ENCODE results near the gene IGF2BP2. TPM values are rescaled to one million over a fixed set of nuclear protein-coding genes. Genes with fewer than 3 reads are reported as not detected.
"Not testable (repeated sequence)": the region's sequence is repeated elsewhere in the genome, so short reads cannot be mapped to it uniquely, and the experiment has no call there.

IGF2BP2 gene
- total and polyA plus RNA-seq, 2 of the 4 experiments (the other 2 are of a cell fraction), result 23.4 to 88.2 TPM

DNA sequence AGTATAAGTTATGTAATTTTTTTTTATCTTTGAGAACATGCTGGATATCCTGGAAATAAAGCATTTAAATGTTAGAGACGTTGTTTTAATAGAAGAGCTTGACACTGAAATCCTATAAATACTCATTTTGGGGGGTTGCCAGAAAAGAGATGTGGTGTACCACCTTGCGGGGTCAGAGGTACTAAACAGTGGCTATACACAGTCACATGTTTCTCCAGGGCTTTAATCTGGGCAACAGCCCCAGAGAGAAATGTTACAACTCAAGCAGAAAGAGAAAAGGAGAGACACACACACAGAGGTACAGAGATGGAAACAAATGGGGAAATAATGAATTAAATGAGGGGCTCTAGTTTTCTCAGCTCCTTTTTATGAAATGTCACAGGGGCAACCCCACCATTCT, 124.9 kb downstream of the IGF2BP2 start:
- Histone ChIP-seq H3K4me1 (ENCODE audit: control insufficient read depth, insufficient read depth, low read length) (peaks cover 18% of the 10 kb centered on the region), H4K20me1 (ENCODE audit: insufficient read depth, low read length) (peaks cover 77% of the 10 kb centered on the region), H2BK5ac (ENCODE audit: low read depth, low read length, poor library complexity, severe bottlenecking) (no peak overlapping the region), H4K8ac (ENCODE audit: low read depth in 2 of 2, low read length in 2 of 2) (no peak overlapping the region), H3K9me1 (ENCODE audit: insufficient read depth, low read length) (peaks cover 22% of the 10 kb centered on the region), H3K56ac (ENCODE audit: extremely low read depth, insufficient read depth, low read length) (no peak overlapping the region), H3K36me3 (ENCODE audit: control insufficient read depth, insufficient read depth, low read length) (no peaks in the 10 kb centered on the region; the same call in 1 of the 2 replicates), H3K4me2 (ENCODE audit: low read depth, low read length) (no peak overlapping the region), H3K4me3 (ENCODE audit: insufficient read depth, low read depth, low read length) (no peak overlapping the region), H4K5ac (ENCODE audit: low read depth, low read length) (no peak overlapping the region), H3K9ac (ENCODE audit: low read depth, low read length) (no peak overlapping the region), H4K91ac (ENCODE audit: insufficient read depth, low read depth, low read length) (no peak overlapping the region), H3K9me3 (ENCODE audit: control insufficient read depth, insufficient read depth, low read length) (no peaks in the 10 kb centered on the region), H3K79me1 (ENCODE audit: low read depth in 1 of 2, low read length in 2 of 2) (peaks cover 52 to 77% of the 10 kb centered on the region in 2 experiments), H2AFZ (replicated peaks; ENCODE audit: low read length, poor library complexity) (no peak overlapping the region), H2BK120ac (ENCODE audit: low read depth, low read length) (no peak overlapping the region), H3K4ac (ENCODE audit: low read depth, low read length) (no peak overlapping the region), H3K23ac (ENCODE audit: low read depth, low read length) (no peak overlapping the region), H3K14ac (replicated peaks; ENCODE audit: low read depth, low read length) (no peak overlapping the region), H3K18ac (ENCODE audit: low read depth, low read length) (no peak overlapping the region), H2AK9ac (replicated peaks; ENCODE audit: low read depth, low read length, poor library complexity) (no peak overlapping the region), H2BK15ac (ENCODE audit: low read depth, low read length) (no peak overlapping the region), H3K27me3 (ENCODE audit: control insufficient read depth, insufficient read depth, low read length) (no peaks in the 10 kb centered on the region), H2BK20ac (ENCODE audit: low read depth, low read length) (no peak overlapping the region), H3K27ac (ENCODE audit: insufficient read depth, low read length) (no peak overlapping the region), H2AK5ac (ENCODE audit: low read depth, low read length) (no peak overlapping the region)
- intact Hi-C loops (cut with micrococcal nuclease) (no loop called here), in situ Hi-C loops (cut with MboI; ENCODE audit: low sequenced_read_pairs) (no loop called here), dilution Hi-C loops (cut with HindIII; ENCODE audit: low sequenced_read_pairs, unreplicated experiment) (no loop called here)
- no TSS peak for BruUV-seq (replicated peaks)
- no CpG with 5 or more reads among the region's 2 CpGs for WGBS, 2 experiments (ENCODE audit: extremely low coverage in 2 of 2, insufficient read length in 1 of 2)
- ChIA-PET CTCF (interaction anchor here (0.8 to 1.1 kb wide), 2 partner anchors 40 to 68 kb away, joined by 3 read pairs; no protein-coding TSS in a partner anchor), POLR2A (ENCODE audit: unreplicated experiment) (no interaction called here)
- DNase-seq (no peak), ATAC-seq (ENCODE audit: low read depth) (no peak)
- TF ChIP-seq CEBPB (IDR thresholded peaks at IDR 0.05; ENCODE audit: low read depth, low read length), result no peak
- TF ChIP-seq MXI1 (IDR thresholded peaks at IDR 0.05; ENCODE audit: borderline replicate concordance, low read depth, low read length), result no peak
- no peak for TF ChIP-seq USF2 (IDR thresholded peaks at IDR 0.05; ENCODE audit: low read depth, low read length)
- no peak for TF ChIP-seq FOS (IDR thresholded peaks at IDR 0.05; ENCODE audit: low read depth, low read length)
- TF ChIP-seq RFX5 (IDR thresholded peaks at IDR 0.05; ENCODE audit: low read depth, low read length), result no peak
- no peak for TF ChIP-seq CHD1 (IDR thresholded peaks at IDR 0.05; ENCODE audit: low read depth, low read length)
- no peak for TF ChIP-seq NFE2L2 (IDR thresholded peaks at IDR 0.05; ENCODE audit: low read depth, low read length)
- TF ChIP-seq MAZ (IDR thresholded peaks at IDR 0.05; ENCODE audit: borderline replicate concordance, low read depth, low read length), result no peak
- TF ChIP-seq MAFK (IDR thresholded peaks at IDR 0.05; ENCODE audit: low read depth, low read length), result no peak
- no peak for TF ChIP-seq RCOR1 (IDR thresholded peaks at IDR 0.05; ENCODE audit: insufficient replicate concordance, low read length)

GRCh38 chr3:185697228-185697627, 127.6 kb downstream of the IGF2BP2 start:
- ATAC-seq (ENCODE audit: low read depth); H3K4me1 ChIP-seq (ENCODE audit: control insufficient read depth, insufficient read depth, low read length); H2AK9ac ChIP-seq (replicated peaks; ENCODE audit: low read depth, low read length, poor library complexity); BruUV-seq (replicated peaks); H3K9me1 ChIP-seq (ENCODE audit: insufficient read depth, low read length); POLR2A ChIA-PET (ENCODE audit: unreplicated experiment); H3K18ac ChIP-seq (ENCODE audit: low read depth, low read length); H3K14ac ChIP-seq (replicated peaks; ENCODE audit: low read depth, low read length); H4K5ac ChIP-seq (ENCODE audit: low read depth, low read length); H2BK5ac ChIP-seq (ENCODE audit: low read depth, low read length, poor library complexity, severe bottlenecking); H2AK5ac ChIP-seq (ENCODE audit: low read depth, low read length); in situ Hi-C loops (cut with MboI; ENCODE audit: low sequenced_read_pairs); CTCF ChIA-PET; H3K9me3 ChIP-seq (ENCODE audit: control insufficient read depth, insufficient read depth, low read length); H3K27ac ChIP-seq (ENCODE audit: insufficient read depth, low read length); H3K4me2 ChIP-seq (ENCODE audit: low read depth, low read length); H2AFZ ChIP-seq (replicated peaks; ENCODE audit: low read length, poor library complexity); H4K91ac ChIP-seq (ENCODE audit: insufficient read depth, low read depth, low read length); H3K27me3 ChIP-seq (ENCODE audit: control insufficient read depth, insufficient read depth, low read length); intact Hi-C loops (cut with micrococcal nuclease); H3K9ac ChIP-seq (ENCODE audit: low read depth, low read length); H3K4me3 ChIP-seq (ENCODE audit: insufficient read depth, low read depth, low read length); H3K56ac ChIP-seq (ENCODE audit: extremely low read depth, insufficient read depth, low read length); H4K8ac ChIP-seq (ENCODE audit: low read depth in 2 of 2, low read length in 2 of 2); H2BK20ac ChIP-seq (ENCODE audit: low read depth, low read length); H3K4ac ChIP-seq (ENCODE audit: low read depth, low read length); H2BK120ac ChIP-seq (ENCODE audit: low read depth, low read length); dilution Hi-C loops (cut with HindIII; ENCODE audit: low sequenced_read_pairs, unreplicated experiment); H3K23ac ChIP-seq (ENCODE audit: low read depth, low read length); DNase-seq; H2BK15ac ChIP-seq (ENCODE audit: low read depth, low read length); H3K36me3 ChIP-seq (ENCODE audit: control insufficient read depth, insufficient read depth, low read length): not testable (repeated sequence)
- WGBS, 2 experiments (ENCODE audit: extremely low coverage in 2 of 2, insufficient read length in 1 of 2), result 100% methylated on average over 1 of the region's 7 CpGs; no CpG with 5 or more reads in 1 of the 2 experiments
- H3K79me1 ChIP-seq (ENCODE audit: low read depth in 1 of 2, low read length in 2 of 2), result peaks cover 42 to 69% of the 10 kb centered on the region in 2 experiments
- peaks cover 59% of the 10 kb centered on the region for H4K20me1 ChIP-seq (ENCODE audit: insufficient read depth, low read length)
